RCC 7860 (cell line): ENCODE measurements around the gene LRRFIP2.
"Not testable (repeated sequence)": the region's sequence is repeated elsewhere in the genome, so short reads cannot be mapped to it uniquely, and the experiment has no call there.

Experiments
- DNase-seq: peaks from one replicate; pipeline ENCODE4 v3.0.0-alpha.2; 2015; ENCODE audit warnings: low spot score
- FAIRE-seq: peaks from 2 replicates; lab custom pipeline; 2012; peaks lifted over from hg19 to GRCh38; lab: Jason Lieb, UNC

Gene LRRFIP2

DNA sequence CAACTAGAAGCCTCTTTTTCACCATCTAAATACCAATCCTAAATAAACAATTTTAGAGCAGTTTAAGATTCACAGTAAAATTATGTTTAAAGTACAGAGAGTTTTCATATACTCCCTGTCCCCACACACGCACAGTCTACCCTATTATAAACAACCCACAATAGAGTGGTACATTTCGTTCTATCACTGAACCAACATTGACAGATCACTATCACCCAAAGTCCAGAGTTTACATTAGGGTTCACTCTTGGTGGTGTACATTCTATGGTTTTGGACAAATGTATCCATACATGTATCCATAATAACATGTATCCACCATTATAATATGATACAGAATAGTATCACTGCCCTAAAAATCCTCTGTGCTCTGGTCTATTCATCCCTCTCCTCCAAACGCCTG lies 92.1 kb downstream of the LRRFIP2 start:
- DNase-seq (no peak), FAIRE-seq (no peak)

- FAIRE-seq: no peak
- DNase-seq: no peak
These were observed 98.4 kb downstream of the LRRFIP2 start for GRCh38 chr3:37075955-37076354.

DNA sequence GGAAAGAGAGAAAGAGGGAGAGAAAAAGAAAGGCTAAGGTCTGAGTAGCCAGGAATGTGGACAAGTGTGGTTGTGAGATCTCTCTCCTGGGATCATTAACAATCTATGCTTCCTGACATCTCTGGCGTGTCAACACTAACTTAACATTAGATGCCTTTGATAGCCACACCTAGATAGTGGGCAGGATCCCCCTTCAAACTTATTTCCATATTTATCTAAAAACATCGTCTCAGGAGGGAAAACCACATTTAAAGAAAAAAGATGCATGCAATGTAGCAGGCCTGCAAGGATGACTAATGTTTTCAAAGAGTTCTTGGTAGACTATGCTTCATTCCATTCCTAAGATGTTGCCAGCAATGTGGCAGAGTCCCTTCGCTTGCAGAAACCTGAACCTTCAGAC lies 100.2 kb downstream of the LRRFIP2 start:
- no peak for FAIRE-seq
- DNase-seq: no peak

DNA sequence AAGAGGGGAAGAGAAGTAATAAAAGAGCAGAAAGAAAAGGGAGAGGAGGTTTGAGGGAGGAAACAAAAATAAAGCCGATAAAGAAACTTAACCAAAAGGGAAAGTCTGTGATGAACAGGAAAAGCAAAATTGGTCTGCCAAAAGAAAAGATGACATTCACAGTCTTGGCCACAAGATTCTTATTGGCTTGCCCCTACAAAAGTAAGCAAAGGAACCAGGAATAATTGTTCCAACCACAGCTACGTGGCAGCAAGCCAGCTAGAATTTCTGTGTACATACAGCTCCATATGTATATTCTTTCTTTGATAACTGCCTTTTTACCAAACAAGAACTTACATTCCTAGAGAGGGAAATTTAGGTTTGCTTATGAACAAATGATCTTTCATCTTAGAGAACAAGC lies 101.5 kb downstream of the LRRFIP2 start:
- DNase-seq (no peak), FAIRE-seq (no peak)

DNA sequence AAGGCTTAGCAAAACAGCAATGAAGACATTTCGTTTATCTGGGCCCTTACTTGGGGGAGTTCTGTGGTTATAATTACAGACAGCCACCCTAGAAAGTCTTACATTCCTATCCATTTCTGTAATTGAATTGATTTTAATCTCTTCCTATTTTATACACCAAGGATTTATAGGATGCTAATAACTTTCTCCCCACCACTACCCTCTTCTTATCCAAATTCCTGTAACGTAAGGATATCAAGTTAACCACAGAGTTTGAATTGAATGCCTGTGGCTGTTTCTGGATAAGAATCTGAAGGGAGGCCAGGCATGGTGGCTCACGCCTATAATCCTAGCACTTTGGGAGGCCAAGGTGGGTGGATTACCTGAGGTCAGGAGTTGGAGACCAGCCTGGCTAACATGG lies 102.5 kb downstream of the LRRFIP2 start:
- DNase-seq (no peak), FAIRE-seq (no peak)

DNA sequence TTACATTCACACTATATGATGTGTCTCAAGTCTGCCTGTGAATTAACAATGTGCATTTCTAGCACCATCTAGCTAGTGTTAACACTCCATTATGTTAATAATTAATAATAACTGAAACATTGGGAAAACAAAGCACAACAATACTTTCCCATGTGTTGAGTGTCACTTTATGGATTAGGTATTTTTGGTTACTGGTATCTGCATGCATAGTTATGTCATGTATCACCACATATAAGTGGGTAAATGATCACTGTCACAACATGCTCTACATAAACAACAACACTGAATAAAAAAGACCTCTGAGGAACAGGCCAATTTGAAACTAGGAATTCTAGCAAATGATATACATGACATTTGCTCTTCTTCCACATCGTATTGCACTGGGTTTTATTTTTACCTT lies 106.4 kb downstream of the LRRFIP2 start:
- DNase-seq (no peak), FAIRE-seq (no peak)

DNA sequence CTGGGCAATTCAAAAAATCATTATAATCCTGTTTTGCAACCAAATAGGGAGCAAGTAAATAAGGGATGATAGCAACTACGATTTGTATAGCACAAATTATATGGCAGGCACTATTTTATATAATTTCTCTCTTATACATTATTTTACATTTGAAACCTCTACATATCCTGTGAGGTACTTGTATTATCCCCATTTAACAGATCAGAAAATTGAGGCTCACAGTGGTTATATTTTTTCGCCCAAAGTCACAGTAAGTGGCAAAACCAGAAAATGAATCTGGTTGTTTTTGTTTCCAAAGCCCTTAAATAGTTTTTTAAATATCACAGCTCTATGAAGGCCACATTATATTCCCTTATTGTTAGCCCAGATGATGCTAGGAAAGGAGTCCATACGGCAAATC lies 106.8 kb downstream of the LRRFIP2 start:
- DNase-seq: no peak
- no peak for FAIRE-seq

DNA sequence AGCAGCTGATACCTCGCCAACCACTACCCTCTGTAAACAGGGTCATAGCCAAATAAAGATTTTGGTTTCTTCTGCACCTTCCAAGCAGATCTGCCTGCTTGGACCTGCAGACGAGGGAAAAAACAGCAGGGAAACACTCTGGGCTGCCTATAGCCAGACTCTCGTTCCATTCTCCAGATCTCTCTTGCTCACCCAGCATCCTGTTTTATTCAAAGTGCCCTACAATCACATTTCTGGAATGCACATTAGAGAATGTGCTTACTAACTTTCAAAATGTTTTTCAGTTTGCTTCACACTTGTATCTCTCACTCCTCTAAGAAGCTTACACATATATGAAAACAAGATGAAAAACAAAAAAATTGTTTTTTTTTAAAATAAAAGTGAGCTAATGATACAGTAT lies 109.6 kb downstream of the LRRFIP2 start:
- FAIRE-seq (no peak), DNase-seq (no peak)

DNA sequence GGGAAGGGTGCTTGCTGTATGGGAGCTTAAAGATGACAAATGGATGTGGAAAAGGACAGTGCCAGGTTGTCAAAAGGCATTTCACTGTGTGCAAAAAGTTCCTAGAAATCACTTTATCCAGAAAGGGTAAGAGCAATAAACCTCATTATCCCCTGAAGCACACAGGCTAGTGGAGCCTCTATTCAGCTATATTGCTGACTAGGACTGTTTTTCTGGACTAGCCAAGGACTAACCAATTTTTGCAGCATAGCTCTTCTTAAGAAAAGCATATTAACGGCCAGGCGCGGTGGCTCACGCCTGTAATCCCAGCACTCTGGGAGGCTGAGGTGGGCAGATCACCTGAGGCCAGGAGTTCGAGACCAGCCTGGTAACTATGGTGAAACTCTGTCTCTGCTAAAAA lies 116.3 kb downstream of the LRRFIP2 start:
- FAIRE-seq: no peak
- DNase-seq: no peak

- no peak for FAIRE-seq
These were observed 117.6 kb downstream of the LRRFIP2 start for GRCh38 chr3:37056826-37057225.

DNA sequence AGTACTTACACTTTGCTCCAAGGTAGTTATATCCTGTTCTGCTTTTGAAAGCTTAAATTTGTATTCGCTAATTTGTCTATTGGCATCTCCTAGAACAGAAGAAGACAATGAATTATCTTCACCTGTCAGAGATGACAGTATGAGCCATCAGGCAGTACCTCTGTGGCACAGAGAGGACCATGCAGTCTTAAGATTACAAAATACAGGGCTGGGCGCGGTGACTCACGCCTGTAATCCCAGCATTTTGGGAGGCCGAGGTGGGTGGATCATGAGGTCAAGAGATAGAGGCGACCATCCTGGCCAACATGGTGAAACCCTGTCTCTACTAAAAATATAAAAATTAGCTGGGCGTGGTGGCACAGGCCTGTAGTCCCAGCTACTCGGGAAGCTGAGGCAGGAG lies 119.3 kb downstream of the LRRFIP2 start:
- DNase-seq, FAIRE-seq: not testable (repeated sequence)

More at GRCh38 chr3:37056826-37057225, 117.6 kb downstream of the LRRFIP2 start:
- DNase-seq: no peak

DNA sequence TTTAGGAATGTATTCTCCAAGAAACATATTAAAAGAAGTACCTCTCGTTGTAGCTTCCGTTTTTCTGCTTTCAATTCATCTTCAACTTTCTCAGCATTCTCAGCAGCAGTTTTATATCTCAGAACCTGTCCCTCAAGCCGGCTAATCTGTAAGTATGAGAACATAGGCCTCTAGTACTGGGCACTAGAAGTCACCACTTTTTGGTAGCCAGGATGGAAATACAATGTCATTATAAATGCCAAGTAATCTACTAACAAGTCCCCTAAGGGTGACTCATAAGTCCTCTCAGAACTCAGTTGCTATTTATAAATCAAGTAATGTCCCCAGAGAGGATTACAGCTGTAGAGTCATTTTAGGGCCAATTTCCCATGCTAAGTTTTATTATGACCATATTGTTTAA lies 120.0 kb downstream of the LRRFIP2 start:
- peak; percentile 54 for DNase-seq
- peak; percentile 52 for FAIRE-seq

- no peak for DNase-seq
- FAIRE-seq: no peak
These were observed 120.6 kb downstream of the LRRFIP2 start for GRCh38 chr3:37053753-37054152.

DNA sequence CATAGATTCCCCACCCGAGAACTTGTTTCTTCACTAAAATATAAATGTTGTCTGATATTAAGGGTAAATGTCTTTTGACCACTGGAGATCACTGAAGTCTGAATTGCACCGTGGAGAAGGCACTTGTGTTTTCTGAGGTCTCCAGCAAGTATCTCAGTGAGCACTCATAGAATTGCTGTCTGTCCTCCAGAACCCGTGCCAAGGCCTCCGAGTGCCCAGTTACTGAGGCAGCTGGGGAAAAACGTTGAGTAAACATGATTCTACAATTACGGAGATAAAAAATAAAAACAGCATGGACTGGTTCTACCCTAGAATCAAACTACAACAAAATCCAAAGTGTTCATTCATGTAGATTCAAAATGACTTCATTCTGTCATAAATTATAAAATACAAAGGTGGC lies 121.0 kb downstream of the LRRFIP2 start:
- FAIRE-seq: no peak
- DNase-seq: no peak

GRCh38 chr3:37052860-37053259 lies 121.5 kb downstream of the LRRFIP2 start:
- FAIRE-seq: no peak
- no peak for DNase-seq

GRCh38 chr3:37050282-37050681 lies 124.1 kb downstream of the LRRFIP2 start:
- FAIRE-seq (no peak), DNase-seq (no peak)

DNA sequence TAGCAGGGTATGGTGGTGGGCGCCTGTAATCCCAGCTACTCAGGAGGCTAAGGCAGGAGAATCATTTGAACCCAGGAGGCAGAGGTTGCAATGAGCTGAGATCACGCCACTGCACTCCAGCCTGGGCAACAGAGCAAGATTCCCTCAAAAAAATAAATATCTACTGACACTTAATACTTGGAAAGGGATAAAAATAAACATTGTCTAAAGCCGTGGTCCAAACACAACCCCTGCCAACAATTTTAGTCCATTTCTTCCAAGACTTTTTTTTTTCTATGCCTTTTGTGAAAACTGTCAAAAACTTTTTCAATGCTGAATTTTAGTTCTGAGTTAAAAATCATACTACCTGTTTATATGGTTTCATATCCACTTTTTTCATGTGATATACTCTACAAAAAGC lies 131.7 kb downstream of the LRRFIP2 start:
- FAIRE-seq, DNase-seq: not testable (repeated sequence)

GRCh38 chr3:37041546-37042195 lies 132.7 kb downstream of the LRRFIP2 start:
- DNase-seq: no peak
- FAIRE-seq: no peak

DNA sequence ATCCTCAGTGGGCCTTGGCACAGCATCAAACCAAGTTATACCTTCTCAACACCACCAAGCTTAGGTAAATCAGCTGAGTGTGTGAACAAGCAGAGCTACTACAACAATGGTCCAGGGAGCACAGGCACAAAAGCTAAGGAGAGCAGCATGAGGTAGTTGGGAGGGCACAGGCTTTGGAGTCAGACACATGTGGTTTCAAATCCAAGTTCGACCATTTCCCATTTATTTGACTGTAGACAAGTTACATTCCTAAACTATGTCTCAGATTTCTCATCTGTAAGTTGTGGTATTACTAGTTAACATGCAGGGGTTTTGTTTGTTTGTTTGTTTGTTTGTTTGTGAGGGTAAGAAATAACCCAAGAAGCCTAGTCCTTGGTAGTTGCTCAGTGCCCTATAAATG lies 134.2 kb downstream of the LRRFIP2 start:
- FAIRE-seq (no peak), DNase-seq (no peak)

GRCh38 chr3:37039161-37039846 lies 135.1 kb downstream of the LRRFIP2 start:
- FAIRE-seq (no peak), DNase-seq (no peak)

- FAIRE-seq: no peak
These were observed 137.0 kb downstream of the LRRFIP2 start for GRCh38 chr3:37037352-37037751.

DNA sequence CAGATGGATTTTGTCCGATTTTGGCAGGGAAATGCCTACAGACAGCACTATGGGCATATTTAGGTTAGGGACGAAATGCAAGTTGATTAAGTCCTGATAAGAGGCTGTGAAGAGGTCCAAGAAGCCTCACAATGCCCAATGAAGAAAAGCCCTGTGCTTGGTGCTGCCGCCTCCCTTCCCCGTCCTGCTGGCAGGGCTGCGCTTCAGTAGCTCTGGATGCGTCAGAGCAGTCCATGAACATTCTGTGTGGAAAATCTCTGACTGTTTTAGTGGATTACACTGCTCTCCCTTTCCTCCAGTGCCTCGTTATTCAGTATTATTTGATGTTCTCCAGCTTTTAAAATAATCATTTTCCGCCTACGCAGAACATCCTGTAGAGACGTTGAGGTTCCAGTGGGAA lies 141.4 kb downstream of the LRRFIP2 start:
- DNase-seq (no peak), FAIRE-seq (no peak)

More at GRCh38 chr3:37037352-37037751, 137.0 kb downstream of the LRRFIP2 start:
- DNase-seq: no peak
